DND-41 (cell line): ENCODE results near the gene KIAA1755.

Source experiments
- CTCF ChIP-seq: IDR thresholded peaks from 2 replicates; pipeline ENCODE4 v1.5.1; 2012; ENCODE audit warnings: borderline replicate concordance, low read length, moderate library complexity, mild to moderate bottlenecking; ENCODE audit not compliant: poor library complexity, severe bottlenecking; ENCODE audit errors: extremely low read depth
- EZH2 ChIP-seq: IDR thresholded peaks from 3 replicates; pipeline ENCODE4 v1.6.1; 2012; ENCODE audit warnings: borderline replicate concordance, low read depth, mild to moderate bottlenecking, moderate library complexity, low read length, inconsistent platforms; ENCODE audit not compliant: severe bottlenecking

- TF ChIP-seq CTCF = no peak
- TF ChIP-seq EZH2 = no peak
Measured at GRCh38 chr20:38203981-38204357, 56.6 kb downstream of the KIAA1755 start.
